Osteoblast (primary cell): ENCODE results near the gene EPS8L1. TPM values are rescaled to one million over a fixed set of nuclear protein-coding genes. Genes with fewer than 3 reads are reported as not detected.
A peak's percentile ranks its signal among the peaks of the same experiment; 100 is the strongest.
"Not testable (repeated sequence)": the region's sequence is repeated elsewhere in the genome, so short reads cannot be mapped to it uniquely, and the experiment has no call there.

Source experiments
- DNase-seq: peaks from one replicate; pipeline ENCODE4 v3.0.0; 2011; ENCODE audit warnings: low spot score, mixed read lengths; ENCODE audit not compliant: insufficient read length; ENCODE audit errors: missing footprints
- H2AFZ ChIP-seq: 2 replicates; pipeline ENCODE4 v1.6.0; 2011; ENCODE audit warnings: mild to moderate bottlenecking, low read length
- H3K27ac ChIP-seq: 2 replicates; pipeline ENCODE4 v1.5.1; 2011; ENCODE audit warnings: mild to moderate bottlenecking, low read depth, low read length, moderate library complexity
- H3K27me3 ChIP-seq: 2 replicates; pipeline ENCODE4 v1.6.0; 2012; ENCODE audit warnings: mild to moderate bottlenecking, control low read depth, inconsistent platforms, low read length, moderate library complexity; ENCODE audit not compliant: insufficient read depth
- H3K36me3 ChIP-seq: 2 replicates; pipeline ENCODE4 v1.5.1; 2011; ENCODE audit warnings: mild to moderate bottlenecking, low read length, control low read depth, moderate library complexity; ENCODE audit not compliant: insufficient read depth
- H3K4me1 ChIP-seq: 2 replicates; pipeline ENCODE4 v1.5.1; 2011; ENCODE audit warnings: mild to moderate bottlenecking, low read length, control low read depth, moderate library complexity; ENCODE audit not compliant: insufficient read depth
- H3K4me2 ChIP-seq: 2 replicates; pipeline ENCODE4 v1.6.0; 2011; ENCODE audit warnings: mild to moderate bottlenecking, low read length; ENCODE audit not compliant: insufficient read depth
- H3K4me3 ChIP-seq: fragments of 200-600 bp; sonication (generic); 3 replicates; pipeline ENCODE4 v1.5.1; 2012; ENCODE audit warnings: mild to moderate bottlenecking, low read length, inconsistent platforms; ENCODE audit not compliant: insufficient read depth
- H3K79me2 ChIP-seq: 2 replicates; pipeline ENCODE4 v1.6.0; 2012; ENCODE audit warnings: mild to moderate bottlenecking, low read length, control low read depth, inconsistent platforms; ENCODE audit not compliant: insufficient read depth
- H3K9me3 ChIP-seq: 2 replicates; pipeline ENCODE4 v1.5.1; 2011; ENCODE audit warnings: low read depth, low read length, control low read depth
- H4K20me1 ChIP-seq: 2 replicates; pipeline ENCODE4 v1.6.0; 2012; ENCODE audit warnings: mild to moderate bottlenecking, low read length, control low read depth; ENCODE audit not compliant: insufficient read depth
- total RNA-seq: library from RNA; depleted of rRNA; stranded (reverse); fragments of >200 nt; gene quantifications from 2 replicates; pipeline ENCODE4 v1.2.3, GENCODE V29; 2012
- TF ChIP-seq, protein P1 (sequence below): IDR thresholded peaks from 2 replicates; pipeline ENCODE4 v1.5.1; 2011; ENCODE audit warnings: mild to moderate bottlenecking, low read depth, low read length, moderate library complexity; ENCODE audit errors: extremely low read depth

The EPS8L1 gene
- total RNA-seq, 1 donor: 1.1 TPM

GRCh38 chr19:55103190-55103589 is 27.5 kb downstream of the EPS8L1 start:
- Histone ChIP-seq H2AFZ (no peak overlapping the region), H3K4me1 (no peaks in the 10 kb centered on the region), H3K27me3 (no peaks in the 10 kb centered on the region), H3K36me3 (peaks cover 34% of the 10 kb centered on the region), H3K9me3 (peaks cover 3% of the 10 kb centered on the region), H3K79me2 (peaks cover 40% of the 10 kb centered on the region), H4K20me1 (peaks cover 25% of the 10 kb centered on the region), H3K27ac (no peak overlapping the region), H3K4me2 (no peak overlapping the region), H3K4me3 (no peak overlapping the region)
- TF ChIP-seq, protein P1, sequence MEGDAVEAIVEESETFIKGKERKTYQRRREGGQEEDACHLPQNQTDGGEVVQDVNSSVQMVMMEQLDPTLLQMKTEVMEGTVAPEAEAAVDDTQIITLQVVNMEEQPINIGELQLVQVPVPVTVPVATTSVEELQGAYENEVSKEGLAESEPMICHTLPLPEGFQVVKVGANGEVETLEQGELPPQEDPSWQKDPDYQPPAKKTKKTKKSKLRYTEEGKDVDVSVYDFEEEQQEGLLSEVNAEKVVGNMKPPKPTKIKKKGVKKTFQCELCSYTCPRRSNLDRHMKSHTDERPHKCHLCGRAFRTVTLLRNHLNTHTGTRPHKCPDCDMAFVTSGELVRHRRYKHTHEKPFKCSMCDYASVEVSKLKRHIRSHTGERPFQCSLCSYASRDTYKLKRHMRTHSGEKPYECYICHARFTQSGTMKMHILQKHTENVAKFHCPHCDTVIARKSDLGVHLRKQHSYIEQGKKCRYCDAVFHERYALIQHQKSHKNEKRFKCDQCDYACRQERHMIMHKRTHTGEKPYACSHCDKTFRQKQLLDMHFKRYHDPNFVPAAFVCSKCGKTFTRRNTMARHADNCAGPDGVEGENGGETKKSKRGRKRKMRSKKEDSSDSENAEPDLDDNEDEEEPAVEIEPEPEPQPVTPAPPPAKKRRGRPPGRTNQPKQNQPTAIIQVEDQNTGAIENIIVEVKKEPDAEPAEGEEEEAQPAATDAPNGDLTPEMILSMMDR: no peak
- DNase-seq: peak; percentile 75

GRCh38 chr19:55105237-55105636 is 29.6 kb downstream of the EPS8L1 start:
- Histone ChIP-seq H3K4me2 (no peak overlapping the region), H3K79me2 (peaks cover 55% of the 10 kb centered on the region), H3K27me3 (no peaks in the 10 kb centered on the region), H3K36me3 (peaks cover 37% of the 10 kb centered on the region), H3K4me1 (no peaks in the 10 kb centered on the region), H3K4me3 (no peak overlapping the region), H4K20me1 (peaks cover 19% of the 10 kb centered on the region), H3K27ac (no peak overlapping the region), H3K9me3 (peaks cover 3% of the 10 kb centered on the region), H2AFZ (no peak overlapping the region)
- TF ChIP-seq, protein P1: no peak
- peak; percentile 69 for DNase-seq

DNA sequence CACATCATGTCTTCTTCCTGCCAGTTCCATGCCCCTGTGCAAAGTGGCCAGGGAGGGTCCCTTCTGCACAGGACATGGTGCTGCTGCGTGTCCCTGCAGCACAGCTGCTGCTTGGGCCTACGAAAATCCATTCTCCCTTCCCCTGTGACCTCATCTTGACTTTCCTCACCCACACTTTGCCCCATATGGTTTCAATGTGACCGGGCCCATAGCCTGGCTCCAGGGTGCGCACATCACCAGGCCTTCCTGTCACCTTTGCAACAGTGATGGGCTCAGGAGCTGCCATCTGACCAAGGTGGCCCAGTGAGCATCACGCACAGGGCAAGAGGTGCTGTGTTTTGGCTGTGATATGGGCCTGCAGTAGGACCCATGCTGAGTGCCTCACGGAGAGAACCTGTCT is 30.9 kb downstream of the EPS8L1 start:
- Histone ChIP-seq H3K27ac (no peak overlapping the region), H3K9me3 (peaks cover 3% of the 10 kb centered on the region), H3K4me3 (no peak overlapping the region), H2AFZ (no peak overlapping the region), H4K20me1 (peaks cover 23% of the 10 kb centered on the region), H3K4me1 (no peaks in the 10 kb centered on the region), H3K27me3 (no peaks in the 10 kb centered on the region), H3K4me2 (no peak overlapping the region), H3K79me2 (peaks cover 60% of the 10 kb centered on the region), H3K36me3 (peaks cover 33% of the 10 kb centered on the region)
- DNase-seq: no peak
- TF ChIP-seq, protein P1: no peak

GRCh38 chr19:55107252-55107651 is 31.6 kb downstream of the EPS8L1 start:
- not testable (repeated sequence) for DNase-seq, H3K4me2 ChIP-seq, H3K9me3 ChIP-seq, H3K27ac ChIP-seq, H3K27me3 ChIP-seq, H2AFZ ChIP-seq, H3K4me1 ChIP-seq, H3K4me3 ChIP-seq
- H4K20me1 ChIP-seq: peaks cover 28% of the 10 kb centered on the region
- peaks cover 30% of the 10 kb centered on the region for H3K36me3 ChIP-seq
- H3K79me2 ChIP-seq: peaks cover 65% of the 10 kb centered on the region
